Liver (tissue), 9 donors: ENCODE data around the gene TM9SF2. TPM values are rescaled to one million over a fixed set of nuclear protein-coding genes. Genes with fewer than 3 reads are reported as not detected.

Experiments used
- DNase-seq: peaks from one replicate; pipeline ENCODE4 v3.0.0-alpha.2; 2017; ENCODE audit warnings: low spot score
- H3K27ac ChIP-seq, 2 donors: one replicate each; pipeline ENCODE4 v1.7.0; 2013; ENCODE audit warnings: inconsistent platforms in 2 of 2, low read length in 2 of 2, control low read depth in 1 of 2, low read depth in 1 of 2, mild to moderate bottlenecking in 1 of 2
- H3K27me3 ChIP-seq, 4 donors: one replicate each; pipeline versions ENCODE4 v1.6.1 to v1.7.0; 2013; ENCODE audit warnings: low read length in 3 of 4, inconsistent platforms in 1 of 4, mild to moderate bottlenecking in 1 of 4, moderate library complexity in 1 of 4; ENCODE audit not compliant: control insufficient read depth in 4 of 4, insufficient read depth in 4 of 4
- H3K36me3 ChIP-seq, 4 donors: one replicate each; pipeline versions ENCODE4 v1.6.1 to v1.7.0; 2013; ENCODE audit warnings: low read length in 3 of 4, mild to moderate bottlenecking in 3 of 4, low read depth in 1 of 4, moderate library complexity in 1 of 4; ENCODE audit not compliant: control insufficient read depth in 4 of 4, insufficient read depth in 3 of 4
- H3K4me1 ChIP-seq, 4 donors: one replicate each; pipeline versions ENCODE4 v1.6.1 to v1.7.0; 2013; ENCODE audit warnings: low read length in 3 of 4, mild to moderate bottlenecking in 3 of 4, moderate library complexity in 1 of 4; ENCODE audit not compliant: control insufficient read depth in 4 of 4, insufficient read depth in 4 of 4
- H3K4me3 ChIP-seq, 3 donors: one replicate each; pipeline versions ENCODE4 v1.6.1 to v1.7.0; 2013; ENCODE audit warnings: low read length in 3 of 3, control low read depth in 1 of 3, low read depth in 1 of 3, mild to moderate bottlenecking in 1 of 3
- H3K9ac ChIP-seq, 2 donors: one replicate each; pipeline ENCODE4 v1.7.0; 2013; ENCODE audit warnings: low read length in 2 of 2, mild to moderate bottlenecking in 2 of 2, moderate library complexity in 2 of 2, control low read depth in 1 of 2, low read depth in 1 of 2
- H3K9me3 ChIP-seq, 4 donors: one replicate each; pipeline versions ENCODE4 v1.6.1 to v1.7.0; 2013; ENCODE audit warnings: low read length in 3 of 4; ENCODE audit not compliant: control insufficient read depth in 4 of 4
- EGR1 ChIP-seq, 2 donors: IDR thresholded peaks; 2 replicates each; pipeline ENCODE4 v1.6.1; 2016 to 2018; ENCODE audit warnings: antibody characterized with exemption in 2 of 2, low read depth in 2 of 2
- FOXA1 ChIP-seq: IDR thresholded peaks from 2 replicates; pipeline ENCODE4 v1.6.1; 2016; ENCODE audit warnings: antibody characterized with exemption
- FOXA2 ChIP-seq: IDR thresholded peaks from 2 replicates; pipeline ENCODE4 v1.6.1; 2016; ENCODE audit warnings: antibody characterized with exemption
- GABPA ChIP-seq, 2 donors: IDR thresholded peaks in 1 of 2; conservative IDR thresholded peaks in 1 of 2; 2 replicates each; pipeline ENCODE4 v1.6.1; 2016; ENCODE audit warnings: antibody characterized with exemption in 2 of 2, mild to moderate bottlenecking in 1 of 2, moderate library complexity in 1 of 2
- HNF4A ChIP-seq, 2 donors: conservative IDR thresholded peaks; 2 replicates each; pipeline ENCODE4 v1.6.1; 2016; ENCODE audit warnings: antibody characterized with exemption in 2 of 2, mild to moderate bottlenecking in 2 of 2
- HNF4G ChIP-seq: IDR thresholded peaks from 2 replicates; pipeline ENCODE4 v1.6.1; 2016; ENCODE audit warnings: antibody characterized with exemption
- JUND ChIP-seq, 2 donors: IDR thresholded peaks; 2 replicates each; pipeline ENCODE4 v1.6.1; 2016; ENCODE audit warnings: antibody characterized with exemption in 2 of 2
- NR2F2 ChIP-seq: IDR thresholded peaks from 2 replicates; pipeline ENCODE4 v1.6.1; 2016; ENCODE audit warnings: antibody characterized with exemption
- RAD21 ChIP-seq, 2 donors: IDR thresholded peaks; 2 replicates each; pipeline ENCODE4 v1.6.1; 2016; ENCODE audit warnings: antibody characterized with exemption in 2 of 2, mild to moderate bottlenecking in 2 of 2
- SP1 ChIP-seq: IDR thresholded peaks from 2 replicates; pipeline ENCODE4 v1.6.1; 2018; ENCODE audit warnings: antibody characterized with exemption, mild to moderate bottlenecking
- TAF1 ChIP-seq: conservative IDR thresholded peaks from 2 replicates; pipeline ENCODE4 v1.6.1; 2016; ENCODE audit warnings: antibody characterized with exemption, mild to moderate bottlenecking
- YY1 ChIP-seq: IDR thresholded peaks from 2 replicates; pipeline ENCODE4 v1.6.1; 2016; ENCODE audit warnings: antibody characterized with exemption, mild to moderate bottlenecking
- WGBS: extraction: QIAGEN DNeasy Blood & Tissue Kit; methylation state at CpG from one replicate; pipeline ENCODE4 v1.1.7; 2013; 5-methylcytosine and 5-hydroxymethylcytosine counted together
- polyA plus RNA-seq, 2 donors: library from polyadenylated mRNA; stranded (reverse) in 1 of 2; unstranded in 1 of 2; fragments of 200-250 nt in 1 of 2; fragments of >200 nt in 1 of 2; fragmentation: Nextera tagmentation in 1 of 2; extraction: Ambion mirVana in 1 of 2; gene quantifications; one replicate each; pipeline versions ENCODE4 v1.2.1 to v1.2.3, GENCODE V29; 2013 to 2015
- total RNA-seq, 2 donors: library from RNA; depleted of rRNA; stranded (reverse); fragments of >200 nt; gene quantifications; one replicate each; pipeline ENCODE4 v1.2.3, GENCODE V29; 2014
- TF ChIP-seq, protein P1 (sequence below): IDR thresholded peaks from 2 replicates; pipeline ENCODE4 v1.6.1; 2016; ENCODE audit warnings: antibody characterized with exemption
- TF ChIP-seq, protein P2 (sequence below): fragments of 150-350 bp; IDR thresholded peaks from 2 replicates; pipeline ENCODE4 v1.5.1; 2017; ENCODE audit warnings: improper control_type of control experiment, low read depth, low read length; ENCODE audit not compliant: missing input control
- donor health status: healthy.
- donor health status: healthy.
- donor health status: healthy.
- donor health status: healthy.
- donor health status: healthy.

Gene TM9SF2
- total and polyA plus RNA-seq, 4 donors: 70.2 to 112 (median 99.0) TPM

DNA sequence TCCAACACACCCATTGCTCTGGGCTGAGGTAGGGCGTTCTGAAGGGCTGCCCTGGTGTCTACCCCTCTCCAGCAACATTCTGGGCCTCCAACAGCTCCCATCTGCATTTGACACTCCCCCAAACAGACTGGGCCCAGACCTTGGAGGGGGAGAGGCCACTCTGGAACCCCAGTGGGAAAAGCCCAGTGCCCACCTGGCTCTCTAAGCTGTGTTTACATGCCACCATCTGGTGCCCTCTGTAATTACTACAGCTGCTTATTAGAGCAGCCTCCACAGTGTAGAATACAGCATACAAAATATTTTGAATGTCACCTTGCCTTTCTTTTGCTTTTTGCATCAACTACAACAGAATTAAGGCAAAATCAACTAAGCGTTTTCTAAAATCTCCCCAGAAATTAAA, 35.8 kb upstream of the TM9SF2 start:
- no peak for DNase-seq
- Histone ChIP-seq H3K4me1 (peaks cover 0 to 4% (median 0%) of the 10 kb centered on the region in 4 donors), H3K27me3 (no peaks in the 10 kb centered on the region), H3K4me3 (no peak overlapping the region), H3K9me3 (no peaks in the 10 kb centered on the region), H3K27ac (no peak overlapping the region), H3K9ac (no peak overlapping the region), H3K36me3 (no peaks in the 10 kb centered on the region)
- WGBS: 94% methylated on average over 2 of the region's 2 CpGs
- TF ChIP-seq TAF1 (no peak), FOXA1 (no peak), HNF4G (no peak)
- TF ChIP-seq, protein P1, sequence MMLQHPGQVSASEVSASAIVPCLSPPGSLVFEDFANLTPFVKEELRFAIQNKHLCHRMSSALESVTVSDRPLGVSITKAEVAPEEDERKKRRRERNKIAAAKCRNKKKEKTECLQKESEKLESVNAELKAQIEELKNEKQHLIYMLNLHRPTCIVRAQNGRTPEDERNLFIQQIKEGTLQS: no peak

DNA sequence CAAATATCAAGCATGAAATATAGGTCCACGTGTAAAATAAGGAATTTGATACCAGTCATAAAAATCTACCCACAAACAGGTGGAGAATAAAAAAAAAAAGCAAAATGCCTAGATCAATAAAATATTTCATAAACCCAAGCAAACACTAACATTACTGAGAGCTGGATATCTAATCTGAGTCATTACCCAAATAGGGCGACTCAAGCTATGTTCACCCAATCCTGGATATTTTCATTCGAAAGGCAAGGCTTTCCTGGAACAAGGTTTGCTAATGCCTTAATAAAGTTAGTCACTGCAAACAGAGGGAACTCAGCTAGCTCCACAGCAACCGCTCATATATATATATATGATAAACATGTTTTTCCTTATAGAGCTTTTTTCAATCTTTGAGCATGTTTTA, 33.5 kb upstream of the TM9SF2 start:
- Histone ChIP-seq H3K4me1 (peaks cover 0 to 4% (median 0%) of the 10 kb centered on the region in 4 donors), H3K9ac (no peak overlapping the region), H3K4me3 (no peak overlapping the region), H3K27ac (no peak overlapping the region), H3K27me3 (no peaks in the 10 kb centered on the region), H3K9me3 (no peaks in the 10 kb centered on the region), H3K36me3 (no peaks in the 10 kb centered on the region)
- TF ChIP-seq YY1 (no peak), FOXA2 (no peak), HNF4A (conservative IDR thresholded peaks at IDR 0.05) (no peak), RAD21 (IDR thresholded peaks at IDR 0.05) (no peak), GABPA (IDR thresholded peaks at IDR 0.05 in 1 of 2, conservative IDR thresholded peaks at IDR 0.05 in 1 of 2) (no peak)
- TF ChIP-seq, protein P2, sequence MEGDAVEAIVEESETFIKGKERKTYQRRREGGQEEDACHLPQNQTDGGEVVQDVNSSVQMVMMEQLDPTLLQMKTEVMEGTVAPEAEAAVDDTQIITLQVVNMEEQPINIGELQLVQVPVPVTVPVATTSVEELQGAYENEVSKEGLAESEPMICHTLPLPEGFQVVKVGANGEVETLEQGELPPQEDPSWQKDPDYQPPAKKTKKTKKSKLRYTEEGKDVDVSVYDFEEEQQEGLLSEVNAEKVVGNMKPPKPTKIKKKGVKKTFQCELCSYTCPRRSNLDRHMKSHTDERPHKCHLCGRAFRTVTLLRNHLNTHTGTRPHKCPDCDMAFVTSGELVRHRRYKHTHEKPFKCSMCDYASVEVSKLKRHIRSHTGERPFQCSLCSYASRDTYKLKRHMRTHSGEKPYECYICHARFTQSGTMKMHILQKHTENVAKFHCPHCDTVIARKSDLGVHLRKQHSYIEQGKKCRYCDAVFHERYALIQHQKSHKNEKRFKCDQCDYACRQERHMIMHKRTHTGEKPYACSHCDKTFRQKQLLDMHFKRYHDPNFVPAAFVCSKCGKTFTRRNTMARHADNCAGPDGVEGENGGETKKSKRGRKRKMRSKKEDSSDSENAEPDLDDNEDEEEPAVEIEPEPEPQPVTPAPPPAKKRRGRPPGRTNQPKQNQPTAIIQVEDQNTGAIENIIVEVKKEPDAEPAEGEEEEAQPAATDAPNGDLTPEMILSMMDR: no peak
- TF ChIP-seq, protein P1: no peak
- no peak for DNase-seq
- WGBS: 82% methylated on average over 4 of the region's 4 CpGs

DNA sequence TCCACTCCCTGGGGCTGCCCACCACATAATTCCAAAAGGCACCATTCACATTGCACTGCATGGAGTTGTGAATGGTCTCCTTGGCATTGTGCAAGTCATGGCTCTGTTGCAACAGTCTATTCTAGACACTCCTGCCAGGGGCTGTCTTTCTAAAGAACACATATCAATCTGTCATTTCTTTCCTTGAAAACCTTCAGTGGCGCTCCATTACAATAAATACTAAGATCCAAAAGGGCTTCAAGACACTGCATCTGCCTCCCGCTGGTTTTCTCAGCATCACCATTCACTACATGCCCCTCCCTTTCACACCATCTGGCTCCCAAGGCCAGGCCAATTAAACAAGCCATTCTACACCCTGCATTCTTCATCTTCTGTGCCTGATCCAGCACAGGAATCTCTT, 32.2 kb upstream of the TM9SF2 start:
- no peak for DNase-seq
- Histone ChIP-seq H3K27me3 (no peaks in the 10 kb centered on the region), H3K27ac (no peak overlapping the region), H3K36me3 (no peaks in the 10 kb centered on the region), H3K9me3 (no peaks in the 10 kb centered on the region), H3K9ac (no peak overlapping the region), H3K4me1 (peaks cover 0 to 4% (median 0%) of the 10 kb centered on the region in 4 donors), H3K4me3 (no peak overlapping the region)
- WGBS: 82% methylated on average over 2 of the region's 2 CpGs
- TF ChIP-seq HNF4G: no peak
- no peak for TF ChIP-seq JUND (IDR thresholded peaks at IDR 0.05)
- TF ChIP-seq, protein P1: no peak
- no peak for TF ChIP-seq NR2F2
- no peak for TF ChIP-seq FOXA2
- TF ChIP-seq EGR1 (IDR thresholded peaks at IDR 0.05; ENCODE audit: low read depth in 2 of 2): no peak
- TF ChIP-seq GABPA (IDR thresholded peaks at IDR 0.05 in 1 of 2, conservative IDR thresholded peaks at IDR 0.05 in 1 of 2): no peak
- no peak for TF ChIP-seq SP1
